Neuronal stem cell (in vitro differentiated cells): Measurements from ENCODE around the gene UTP25.

ENCODE experiments used
- DNase-seq: peaks from one replicate; pipeline ENCODE4 v3.0.0-alpha.2; 2013; ENCODE audit warnings: low spot score
- H2AFZ ChIP-seq: one replicate; pipeline ENCODE4 v1.6.1; 2013; ENCODE audit warnings: mild to moderate bottlenecking, low read length, inconsistent platforms
- H2AK5ac ChIP-seq: 2 replicates; pipeline ENCODE4 v1.6.1; 2013; ENCODE audit warnings: low read depth, mild to moderate bottlenecking, inconsistent platforms, low read length, moderate library complexity, mixed read lengths
- H2BK120ac ChIP-seq: 2 replicates; pipeline ENCODE4 v1.6.1; 2013; ENCODE audit warnings: low read depth, mild to moderate bottlenecking, inconsistent platforms, low read length, moderate library complexity, mixed read lengths
- H2BK12ac ChIP-seq: one replicate; pipeline ENCODE4 v1.6.1; 2013; ENCODE audit warnings: low read length, inconsistent platforms
- H2BK15ac ChIP-seq: 2 replicates; pipeline ENCODE4 v1.6.1; 2013; ENCODE audit warnings: mild to moderate bottlenecking, low read length, inconsistent platforms, mixed read lengths
- H2BK5ac ChIP-seq: one replicate; pipeline ENCODE4 v1.6.1; 2013; ENCODE audit warnings: inconsistent platforms, mild to moderate bottlenecking, low read length, moderate library complexity
- H3K14ac ChIP-seq: one replicate; pipeline ENCODE4 v1.6.1; 2013; ENCODE audit warnings: low read length, inconsistent platforms
- H3K18ac ChIP-seq: 2 replicates; pipeline ENCODE4 v1.6.1; 2013; ENCODE audit warnings: low read length, inconsistent platforms
- H3K23ac ChIP-seq: 2 replicates; pipeline ENCODE4 v1.6.1; 2013; ENCODE audit warnings: low read depth, mild to moderate bottlenecking, mixed read lengths, low read length, inconsistent platforms; ENCODE audit not compliant: poor library complexity
- H3K27ac ChIP-seq: replicated peaks from 3 replicates; pipeline ENCODE4 v1.5.1; 2013; ENCODE audit warnings: low read length, inconsistent platforms
- H3K27me3 ChIP-seq, 3 experiments: 2 replicates each; pipeline ENCODE4 v1.6.1; 2013; ENCODE audit warnings: low read length in 3 of 3, mild to moderate bottlenecking in 2 of 3, inconsistent platforms in 1 of 3, low read depth in 1 of 3, mixed read lengths in 1 of 3, moderate library complexity in 1 of 3; ENCODE audit not compliant: control insufficient read depth in 3 of 3, insufficient read depth in 3 of 3
- H3K36me3 ChIP-seq, 2 donors: replicated peaks in 1 of 2; 2 replicates each; pipeline ENCODE4 v1.6.1; 2013; ENCODE audit warnings: low read length in 2 of 2; ENCODE audit not compliant: control insufficient read depth in 2 of 2, insufficient read depth in 2 of 2
- H3K4ac ChIP-seq: 2 replicates; pipeline ENCODE4 v1.6.1; 2013; ENCODE audit warnings: inconsistent platforms, mild to moderate bottlenecking, low read length, moderate library complexity
- H3K4me1 ChIP-seq, 2 donors: 1 replicate in 1 of 2; 2 replicates in 1 of 2; pipeline ENCODE4 v1.6.1; 2013; ENCODE audit warnings: low read length in 2 of 2, low read depth in 1 of 2; ENCODE audit not compliant: control insufficient read depth in 2 of 2, insufficient read depth in 1 of 2
- H3K4me2 ChIP-seq: one replicate; pipeline ENCODE4 v1.6.1; 2013; ENCODE audit warnings: mild to moderate bottlenecking, low read length, inconsistent platforms; ENCODE audit not compliant: insufficient read depth, poor library complexity, severe bottlenecking
- H3K4me3 ChIP-seq, 2 donors: 2 replicates each; pipeline ENCODE4 v1.5.1; 2013; ENCODE audit warnings: low read length in 2 of 2, mild to moderate bottlenecking in 2 of 2, inconsistent platforms in 1 of 2, moderate library complexity in 1 of 2
- H3K79me1 ChIP-seq: one replicate; pipeline ENCODE4 v1.6.1; 2013; ENCODE audit warnings: low read depth, mild to moderate bottlenecking, inconsistent platforms, low read length, moderate library complexity
- H3K9ac ChIP-seq: one replicate; pipeline ENCODE4 v1.6.1; 2013; ENCODE audit warnings: mild to moderate bottlenecking, low read depth, low read length, inconsistent platforms; ENCODE audit not compliant: poor library complexity
- H3K9me3 ChIP-seq, 2 donors: replicated peaks in 1 of 2; 2 replicates each; pipeline versions ENCODE3 to v1.6.1; 2013; ENCODE audit warnings: low read length in 2 of 2, mild to moderate bottlenecking in 2 of 2, inconsistent platforms in 1 of 2, low read depth in 1 of 2, mixed read lengths in 1 of 2, moderate library complexity in 1 of 2; ENCODE audit not compliant: control insufficient read depth in 2 of 2, insufficient read depth in 1 of 2
- H4K8ac ChIP-seq: one replicate; pipeline ENCODE4 v1.6.1; 2013; ENCODE audit warnings: low read depth, mild to moderate bottlenecking, inconsistent platforms, low read length, moderate library complexity
- H4K91ac ChIP-seq: one replicate; pipeline ENCODE4 v1.6.1; 2013; ENCODE audit warnings: low read length, low read depth, mild to moderate bottlenecking, inconsistent platforms; ENCODE audit not compliant: poor library complexity
- WGBS, 2 donors: extraction: QIAGEN DNeasy Blood & Tissue Kit; methylation state at CpG; one replicate each; pipeline ENCODE4 v1.1.7; 2013; ENCODE audit warnings: missing lambda C conversion rate in 2 of 2, mixed read lengths in 1 of 2; ENCODE audit not compliant: insufficient read length in 2 of 2, insufficient replicate concordance in 1 of 2; ENCODE audit errors: extremely low coverage in 2 of 2; 5-methylcytosine and 5-hydroxymethylcytosine counted together

UTP25 gene

DNA sequence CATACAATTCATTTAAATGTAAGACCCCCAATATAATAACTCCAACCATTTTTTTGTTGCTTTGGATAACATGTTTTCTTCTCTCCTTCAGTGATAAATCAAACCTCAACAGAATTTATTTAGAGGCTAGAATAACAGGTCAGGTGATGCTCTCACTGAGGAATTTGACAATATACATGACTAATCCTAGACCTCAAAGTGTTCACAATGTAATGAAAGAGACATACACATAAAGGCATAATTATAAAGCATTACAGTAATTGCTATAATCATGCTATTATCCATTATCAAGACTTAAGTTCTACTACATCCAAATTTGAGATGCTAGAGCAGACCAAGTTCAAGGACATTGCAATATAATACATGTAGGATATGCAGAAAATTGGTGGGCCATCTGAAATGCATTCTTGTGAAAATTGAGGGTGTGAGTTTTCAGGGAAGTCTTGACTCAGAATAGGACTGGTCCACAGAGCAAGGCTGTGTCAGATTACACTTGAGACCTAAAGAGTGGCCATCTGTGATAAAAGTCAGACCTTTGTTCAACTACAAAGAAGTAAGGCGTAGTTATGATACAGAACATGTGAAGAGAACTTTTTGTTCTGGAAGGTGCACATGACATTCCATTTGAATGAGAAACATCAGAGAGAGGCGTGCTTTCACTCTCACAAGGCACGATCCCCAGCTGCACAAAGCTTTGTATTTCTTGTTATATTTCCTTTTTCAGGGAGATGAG lies 45.5 kb downstream of the UTP25 start:
- no peak overlapping the region for H3K4ac ChIP-seq
- no peak overlapping the region for H2AK5ac ChIP-seq
- no peak for DNase-seq
- no CpG with 5 or more reads among the region's 3 CpGs for WGBS, 2 donors
- no peak overlapping the region for H3K18ac ChIP-seq
- no peak overlapping the region for H3K23ac ChIP-seq
- H3K9me3 ChIP-seq = no peaks in the 10 kb centered on the region
- H3K9ac ChIP-seq = no peak overlapping the region
- H3K14ac ChIP-seq = no peak overlapping the region
- H2BK15ac ChIP-seq = no peak overlapping the region
- H3K4me3 ChIP-seq = no peak overlapping the region
- H3K36me3 ChIP-seq = no peaks in the 10 kb centered on the region
- peak overlapping the region; percentile 14 for H2AFZ ChIP-seq
- H3K4me1 ChIP-seq = no peaks in the 10 kb centered on the region
- no peak overlapping the region for H2BK5ac ChIP-seq
- no peak overlapping the region for H4K91ac ChIP-seq
- H3K79me1 ChIP-seq = no peaks in the 10 kb centered on the region
- H3K27ac ChIP-seq = no peak overlapping the region
- no peak overlapping the region for H2BK12ac ChIP-seq
- no peak overlapping the region for H3K4me2 ChIP-seq
- H3K27me3 ChIP-seq = peaks cover 0 to 16% (median 0%) of the 10 kb centered on the region in 3 experiments
- H4K8ac ChIP-seq = no peak overlapping the region
- H2BK120ac ChIP-seq = no peak overlapping the region

DNA sequence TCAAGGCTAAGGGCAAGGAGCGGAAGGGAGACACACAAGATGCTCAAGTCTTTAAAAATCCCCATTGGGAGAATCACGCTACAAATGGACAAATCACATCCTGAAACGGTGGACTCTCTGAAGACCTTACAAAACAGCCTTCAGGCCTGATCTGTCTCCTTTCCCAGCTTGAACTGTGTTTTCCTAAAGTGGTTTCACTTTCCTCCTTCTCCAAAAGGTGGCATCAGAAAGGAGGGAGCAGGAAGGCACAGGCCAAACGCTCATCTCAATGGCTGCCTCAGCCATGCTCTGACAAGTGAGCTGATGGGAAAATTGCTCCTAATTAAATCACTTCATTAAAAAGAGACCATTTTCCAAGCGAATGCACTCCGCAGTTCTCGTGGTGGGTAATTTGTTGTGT lies 47.7 kb downstream of the UTP25 start:
- no peak overlapping the region for H3K4me3 ChIP-seq
- no peaks in the 10 kb centered on the region for H3K4me1 ChIP-seq
- no peaks in the 10 kb centered on the region for H3K9me3 ChIP-seq
- no peak overlapping the region for H3K18ac ChIP-seq
- no peak overlapping the region for H4K8ac ChIP-seq
- H3K4ac ChIP-seq = no peak overlapping the region
- peak overlapping the region; percentile 60 for H2AFZ ChIP-seq
- H2BK120ac ChIP-seq = no peak overlapping the region
- no peak overlapping the region for H4K91ac ChIP-seq
- H2AK5ac ChIP-seq = no peak overlapping the region
- H3K23ac ChIP-seq = no peak overlapping the region
- WGBS, 2 donors = no CpG with 5 or more reads among the region's 7 CpGs
- peak; percentile 24 for DNase-seq
- no peak overlapping the region for H3K14ac ChIP-seq
- H3K27me3 ChIP-seq = peaks cover 0 to 8% (median 0%) of the 10 kb centered on the region in 3 experiments
- H3K9ac ChIP-seq = no peak overlapping the region
- H2BK5ac ChIP-seq = no peak overlapping the region
- no peak overlapping the region for H3K27ac ChIP-seq
- H3K36me3 ChIP-seq = no peaks in the 10 kb centered on the region
- no peak overlapping the region for H2BK12ac ChIP-seq
- no peaks in the 10 kb centered on the region for H3K79me1 ChIP-seq
- no peak overlapping the region for H3K4me2 ChIP-seq
- no peak overlapping the region for H2BK15ac ChIP-seq

DNA sequence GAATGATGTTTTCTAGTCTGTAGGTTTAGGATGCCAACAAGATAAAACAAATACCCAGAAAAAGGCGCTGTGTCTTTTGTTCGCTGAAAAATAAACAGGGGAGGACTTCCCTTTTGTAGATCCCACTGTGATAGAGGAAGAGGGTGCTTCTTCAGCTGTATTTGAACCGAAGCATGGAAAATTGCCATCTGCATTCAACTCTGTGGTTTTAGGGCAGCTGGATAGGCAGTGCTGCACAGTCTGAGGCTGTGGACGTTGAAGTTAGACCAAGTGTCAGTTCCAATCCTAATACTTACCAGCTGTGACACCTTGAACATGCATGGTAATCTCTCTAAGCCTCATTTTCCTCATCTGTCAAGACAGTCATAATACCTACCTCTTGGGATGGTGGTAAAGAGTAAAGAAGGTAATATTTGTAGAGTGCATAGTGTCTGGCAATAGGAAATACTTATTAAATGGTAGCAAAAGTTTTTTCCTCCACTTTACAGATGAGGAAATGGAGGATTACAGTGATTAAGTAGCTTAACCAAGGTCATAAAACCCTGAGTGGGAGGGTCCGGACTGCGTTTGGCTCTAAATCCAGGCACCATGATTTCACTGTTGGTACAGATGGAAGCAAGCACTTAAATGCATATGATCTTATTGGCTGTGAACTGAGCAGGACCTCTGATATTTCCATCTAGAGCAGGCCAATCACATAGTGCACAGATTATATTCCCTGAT lies 48.5 kb downstream of the UTP25 start:
- Histone ChIP-seq H3K14ac (no peak overlapping the region), H3K36me3 (no peaks in the 10 kb centered on the region), H3K27ac (no peak overlapping the region), H3K4me1 (no peaks in the 10 kb centered on the region), H2AK5ac (no peak overlapping the region), H4K8ac (no peak overlapping the region), H3K18ac (no peak overlapping the region), H2BK120ac (no peak overlapping the region), H4K91ac (no peak overlapping the region), H3K9ac (no peak overlapping the region), H3K23ac (no peak overlapping the region), H2AFZ (peak overlapping the region; percentile 60), H3K27me3 (peaks cover 0 to 3% (median 0%) of the 10 kb centered on the region in 3 experiments), H3K79me1 (no peaks in the 10 kb centered on the region), H3K4me3 (no peak overlapping the region), H2BK15ac (no peak overlapping the region), H3K4me2 (no peak overlapping the region), H3K9me3 (no peaks in the 10 kb centered on the region), H2BK5ac (no peak overlapping the region), H3K4ac (no peak overlapping the region), H2BK12ac (no peak overlapping the region)
- DNase-seq = no peak
- no CpG with 5 or more reads among the region's 6 CpGs for WGBS, 2 donors

DNA sequence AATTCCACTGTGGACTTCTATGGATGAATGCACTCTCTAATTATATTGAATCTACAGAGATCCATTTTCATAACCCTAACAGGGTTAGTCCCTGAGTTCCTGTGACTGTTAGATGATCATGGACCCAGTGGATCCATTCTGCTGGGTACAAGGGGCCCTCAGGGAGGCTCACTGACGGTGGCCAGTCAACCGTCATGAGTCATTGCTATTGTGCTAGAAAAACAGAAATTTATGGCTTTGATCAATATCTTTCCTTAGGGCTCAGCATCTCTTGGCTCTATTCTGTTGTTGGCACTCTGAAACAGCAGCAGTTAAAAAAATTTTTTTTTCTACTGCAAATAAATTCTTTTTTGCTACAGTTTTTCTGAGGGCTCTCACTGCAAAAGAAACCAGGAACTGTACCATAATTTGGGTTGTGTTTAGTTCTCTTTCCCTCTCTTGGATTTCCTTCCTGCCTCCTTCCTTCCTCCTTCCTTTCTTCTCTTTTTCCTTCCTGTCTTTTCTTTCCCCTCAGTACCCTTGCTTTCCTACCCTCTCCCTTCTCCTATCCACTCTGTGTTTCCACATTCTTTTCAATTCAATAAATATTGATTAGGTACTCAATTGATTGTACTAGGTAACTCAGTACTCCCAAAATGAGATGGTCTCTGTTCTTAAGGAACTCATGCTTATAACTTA lies 49.5 kb downstream of the UTP25 start:
- Histone ChIP-seq H3K23ac (no peak overlapping the region), H2BK120ac (no peak overlapping the region), H3K9me3 (no peaks in the 10 kb centered on the region), H3K27me3 (no peaks in the 10 kb centered on the region), H4K91ac (no peak overlapping the region), H3K27ac (no peak overlapping the region), H3K14ac (no peak overlapping the region), H3K18ac (no peak overlapping the region), H3K79me1 (no peaks in the 10 kb centered on the region), H2BK12ac (no peak overlapping the region), H3K4me2 (no peak overlapping the region), H3K4ac (no peak overlapping the region), H2BK15ac (no peak overlapping the region), H2AFZ (no peak overlapping the region), H2AK5ac (no peak overlapping the region), H3K4me1 (no peaks in the 10 kb centered on the region), H4K8ac (no peak overlapping the region), H2BK5ac (no peak overlapping the region), H3K9ac (no peak overlapping the region), H3K4me3 (no peak overlapping the region), H3K36me3 (no peaks in the 10 kb centered on the region)
- DNase-seq = no peak
- WGBS, 2 donors = no CpG with 5 or more reads among the region's 2 CpGs
